K562 (cell line): ENCODE data around the gene MYH11. TPM values are rescaled to one million over a fixed set of nuclear protein-coding genes. Genes with fewer than 3 reads are reported as not detected.
A peak's percentile ranks its signal among the peaks of the same experiment; 100 is the strongest.

Experiments used
- ATAC-seq: fragments of 200-7000 bp; cut with Tn5 transposase; 3 replicates; pipeline ENCODE4 v1.9.1; 2020; ENCODE audit warnings: moderate library complexity
- BruUV-seq: library from RNA; stranded (reverse); fragments of 400-500 nt; replicated peaks from 2 replicates; lab custom pipeline; 2021; lab: Mats Ljungman, UMichigan
- CTCF ChIA-PET: fragments of 300-600 bp; formaldehyde crosslinking; extraction: SDS; loops from one replicate; lab custom pipeline; 2021; ENCODE audit warnings: low intra/inter-chr PET ratio; lab: Yijun Ruan, JAX
- POLR2A ChIA-PET: fragments of 300-600, 350-650 bp; sonication (Branson Sonifier 250); formaldehyde crosslinking; extraction: SDS; loops from one replicate; lab custom pipeline; 2021; ENCODE audit warnings: antibody characterized with exemption, inconsistent platforms; lab: Yijun Ruan, JAX
- DNase-seq, 4 experiments: peaks; one replicate each; pipeline versions ENCODE4 v3.0.0 to v3.0.0-alpha.2; 2011 to 2018; ENCODE audit warnings: low spot score in 3 of 4, mixed read lengths in 3 of 4; ENCODE audit errors: extremely low read depth in 1 of 4
- FAIRE-seq: peaks from 2 replicates; lab custom pipeline; 2011; peaks lifted over from hg19 to GRCh38; lab: Jason Lieb, UNC
- H2AFZ ChIP-seq: 2 replicates; pipeline ENCODE4 v1.6.0; 2011; ENCODE audit warnings: low read depth, low read length, control low read depth, inconsistent platforms
- H3K27ac ChIP-seq: fragments of 200-600 bp; 3 replicates; pipeline ENCODE4 v1.8.0; 2011; ENCODE audit warnings: low read depth, mild to moderate bottlenecking, control low read depth, inconsistent platforms, low read length, moderate library complexity, mixed read lengths; ENCODE audit errors: extremely low read depth
- H3K27me3 ChIP-seq, 2 experiments: fragments of 300-600 bp in 1 of 2; 2 replicates in 1 of 2; 3 replicates in 1 of 2; pipeline versions ENCODE4 v1.6.0 to v1.8.0; 2011; ENCODE audit warnings: inconsistent platforms in 2 of 2, low read length in 2 of 2, mild to moderate bottlenecking in 1 of 2, mixed read lengths in 1 of 2, moderate library complexity in 1 of 2; ENCODE audit not compliant: control insufficient read depth in 2 of 2, insufficient read depth in 2 of 2
- H3K36me3 ChIP-seq: fragments of 300-600 bp; 3 replicates; pipeline ENCODE4 v1.8.0; 2011; ENCODE audit warnings: mild to moderate bottlenecking, low read length, inconsistent platforms; ENCODE audit not compliant: control insufficient read depth, insufficient read depth
- H3K4me1 ChIP-seq, 2 experiments: fragments of 200-600 bp in 1 of 2; replicated peaks in 1 of 2; 2 replicates in 1 of 2; 3 replicates in 1 of 2; pipeline versions ENCODE4 v1.5.1 to v1.8.0; 2011; ENCODE audit warnings: inconsistent platforms in 2 of 2, low read length in 2 of 2, mild to moderate bottlenecking in 1 of 2, mixed read lengths in 1 of 2, moderate library complexity in 1 of 2; ENCODE audit not compliant: control insufficient read depth in 2 of 2, insufficient read depth in 2 of 2
- H3K4me2 ChIP-seq: 2 replicates; pipeline ENCODE4 v1.6.1; 2011; ENCODE audit warnings: low read length, control low read depth, inconsistent platforms, mixed read lengths; ENCODE audit not compliant: insufficient read depth
- H3K4me3 ChIP-seq: fragments of 200-600 bp; sonication (generic), shearing (Covaris generic); 2 replicates; pipeline ENCODE4 v1.5.1; 2016; ENCODE audit warnings: control low read depth, inconsistent platforms
- H3K79me2 ChIP-seq: fragments of 200-600 bp; 3 replicates; pipeline ENCODE4 v1.8.0; 2011; ENCODE audit warnings: low read length, inconsistent platforms; ENCODE audit not compliant: control insufficient read depth, insufficient read depth
- H3K9ac ChIP-seq, 2 experiments: 2 replicates each; pipeline versions ENCODE4 v1.6.0 to v1.6.1; 2011; ENCODE audit warnings: low read depth in 2 of 2, low read length in 2 of 2, control low read depth in 1 of 2, inconsistent platforms in 1 of 2, mild to moderate bottlenecking in 1 of 2, mixed read lengths in 1 of 2; ENCODE audit not compliant: insufficient read depth in 1 of 2
- H3K9me1 ChIP-seq: one replicate; pipeline ENCODE4 v1.6.0; 2011; ENCODE audit warnings: inconsistent platforms, mild to moderate bottlenecking, low read length, moderate library complexity; ENCODE audit not compliant: control insufficient read depth, insufficient read depth
- H3K9me3 ChIP-seq: replicated peaks from 2 replicates; pipeline ENCODE4 v1.5.1; 2011; ENCODE audit warnings: low read depth, low read length, inconsistent platforms; ENCODE audit not compliant: control insufficient read depth, insufficient read depth
- H4K20me1 ChIP-seq: replicated peaks from 2 replicates; pipeline ENCODE4 v1.6.1; 2011; ENCODE audit warnings: low read length, inconsistent platforms, mixed read lengths; ENCODE audit not compliant: control insufficient read depth, insufficient read depth
- CBFA2T3 ChIP-seq: fragments of 450-650 bp; IDR thresholded peaks from 2 replicates; pipeline ENCODE4 v1.6.1; 2017
- RBM17 ChIP-seq: fragments of 200-400 bp; formaldehyde crosslinking; IDR thresholded peaks from 2 replicates; pipeline ENCODE4 v1.6.1; 2017; ENCODE audit warnings: low read depth, mild to moderate bottlenecking, low read length, borderline replicate concordance
- WGBS: fragments of 100-300 bp; shearing (Covaris generic); methylation state at CpG from one replicate; pipeline ENCODE4 v1.1.6; 2016; ENCODE audit warnings: low coverage, mixed read lengths; ENCODE audit not compliant: insufficient coverage; ENCODE audit errors: missing lambda C conversion rate; 5-methylcytosine and 5-hydroxymethylcytosine counted together
- in situ Hi-C: fragments of 300-500 bp; cut with MboI; formaldehyde crosslinking; loops from 4 replicates; pipeline ENCODE4 v1.15.0; 2018; ENCODE audit warnings: inconsistent platforms, mixed read lengths
- intact Hi-C: fragments of 100-400 bp; cut with micrococcal nuclease; formaldehyde crosslinking; loops from 2 replicates; pipeline ENCODE4 v1.14.2; 2022
- polyA plus RNA-seq, 8 experiments: library from polyadenylated mRNA; depleted of rRNA in 4 of 8; stranded (reverse) in 5 of 8; unstranded in 3 of 8; fragments of >200 nt; fragmentation: Nextera tagmentation in 2 of 8; fragmentation: Illumina TruSeq in 1 of 8; extraction: Ambion mirVana in 2 of 8; extraction: Trizol in 1 of 8; gene quantifications; 2 replicates each; pipeline versions ENCODE4 v1.2.1 to v1.2.3, GENCODE V29; 2011 to 2014; ENCODE audit warnings: inconsistent platforms in 1 of 8, missing spikeins in 1 of 8
- total RNA-seq, 7 experiments: library from RNA; depleted of rRNA in 6 of 7; stranded (reverse); fragments of >200 nt in 6 of 7; fragmentation: Illumina TruSeq in 2 of 7; extraction: Trizol in 2 of 7; gene quantifications; 2 replicates each; pipeline versions ENCODE4 v1.2.1 to v1.2.3, GENCODE V29; 2011 to 2021; ENCODE audit warnings: low replicate concordance in 1 of 7
- TF ChIP-seq, protein P1 (sequence below): fragments of 450-650 bp; conservative IDR thresholded peaks from 2 replicates; pipeline ENCODE4 v1.6.1; 2016; ENCODE audit warnings: missing genetic modification characterization, low read depth, mild to moderate bottlenecking, missing compliant biosample characterization, moderate library complexity
- TF ChIP-seq, protein P2 (sequence below), 2 experiments: fragments of 450-650 bp; conservative IDR thresholded peaks; 2 replicates each; pipeline ENCODE4 v1.6.1; 2017; ENCODE audit warnings: mild to moderate bottlenecking in 2 of 2, moderate library complexity in 2 of 2

Gene MYH11
- total and polyA plus RNA-seq, 9 of the 15 experiments (the other 6 are each of a cell fraction or from before 2014, with no cell fraction given) = 0.05 to 0.47 (median 0.08) TPM; not detected in 5

DNA sequence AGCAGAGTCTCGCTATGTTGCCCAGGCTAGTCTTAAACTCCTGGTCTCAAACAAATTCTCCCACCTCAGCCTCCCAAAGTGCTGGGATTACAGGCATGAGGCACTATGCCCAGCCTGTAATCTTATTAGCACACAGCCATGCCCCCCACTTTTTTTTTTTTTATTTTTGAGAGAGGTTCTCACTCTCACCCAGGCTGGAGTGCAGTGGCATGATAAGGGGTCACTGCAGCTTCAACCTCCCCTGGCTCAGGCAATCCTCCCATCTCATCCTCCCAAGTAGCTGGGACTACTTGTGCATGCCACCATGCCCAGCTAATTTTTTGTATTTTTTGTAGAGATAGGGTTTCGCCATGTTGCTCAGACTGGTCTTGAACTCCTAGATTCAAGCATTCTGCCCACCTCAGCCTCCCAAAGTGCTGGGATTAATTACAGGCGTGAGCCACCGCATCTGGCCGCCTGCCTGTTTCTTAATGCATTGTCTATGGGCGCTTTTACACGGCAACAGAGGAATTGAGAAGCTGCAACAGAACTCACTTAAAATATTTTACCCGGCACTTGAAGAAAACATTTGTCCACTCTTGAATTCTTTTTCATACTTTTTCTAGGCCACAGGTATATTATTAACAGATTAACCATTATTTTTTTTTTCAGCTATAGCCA lies 40.4 kb upstream of the MYH11 start:
- Histone ChIP-seq H3K9me3 (no peaks in the 10 kb centered on the region), H3K4me3 (no peak overlapping the region), H2AFZ (peak overlapping the region; percentile 80), H3K27ac (peak overlapping the region; percentile 9; the same call in 1 of the 3 replicates), H3K79me2 (no peaks in the 10 kb centered on the region), H4K20me1 (no peaks in the 10 kb centered on the region), H3K9ac (no peak overlapping the region; a peak in 1 of 4 replicates), H3K36me3 (no peaks in the 10 kb centered on the region), H3K4me1 (peaks cover 16 to 26% of the 10 kb centered on the region in 2 experiments), H3K27me3 (no peaks in the 10 kb centered on the region), H3K9me1 (no peaks in the 10 kb centered on the region), H3K4me2 (peak overlapping the region; percentile 68; the same call in 1 of the 2 replicates)
- in situ Hi-C loops (no loop called here), intact Hi-C loops (no loop called here)
- 70% methylated on average over 8 of the region's 8 CpGs for WGBS
- ATAC-seq = no peak
- no peak for DNase-seq
- TF ChIP-seq, protein P1, sequence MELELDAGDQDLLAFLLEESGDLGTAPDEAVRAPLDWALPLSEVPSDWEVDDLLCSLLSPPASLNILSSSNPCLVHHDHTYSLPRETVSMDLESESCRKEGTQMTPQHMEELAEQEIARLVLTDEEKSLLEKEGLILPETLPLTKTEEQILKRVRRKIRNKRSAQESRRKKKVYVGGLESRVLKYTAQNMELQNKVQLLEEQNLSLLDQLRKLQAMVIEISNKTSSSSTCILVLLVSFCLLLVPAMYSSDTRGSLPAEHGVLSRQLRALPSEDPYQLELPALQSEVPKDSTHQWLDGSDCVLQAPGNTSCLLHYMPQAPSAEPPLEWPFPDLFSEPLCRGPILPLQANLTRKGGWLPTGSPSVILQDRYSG (tag) = 0 out of 2 replicates have a peak, but pooled peaks have one; percentile 30
- TF ChIP-seq RBM17 (no peak), CBFA2T3 (0 out of 2 replicates have a peak, but pooled peaks have one; percentile 3)
- TF ChIP-seq, protein P2, sequence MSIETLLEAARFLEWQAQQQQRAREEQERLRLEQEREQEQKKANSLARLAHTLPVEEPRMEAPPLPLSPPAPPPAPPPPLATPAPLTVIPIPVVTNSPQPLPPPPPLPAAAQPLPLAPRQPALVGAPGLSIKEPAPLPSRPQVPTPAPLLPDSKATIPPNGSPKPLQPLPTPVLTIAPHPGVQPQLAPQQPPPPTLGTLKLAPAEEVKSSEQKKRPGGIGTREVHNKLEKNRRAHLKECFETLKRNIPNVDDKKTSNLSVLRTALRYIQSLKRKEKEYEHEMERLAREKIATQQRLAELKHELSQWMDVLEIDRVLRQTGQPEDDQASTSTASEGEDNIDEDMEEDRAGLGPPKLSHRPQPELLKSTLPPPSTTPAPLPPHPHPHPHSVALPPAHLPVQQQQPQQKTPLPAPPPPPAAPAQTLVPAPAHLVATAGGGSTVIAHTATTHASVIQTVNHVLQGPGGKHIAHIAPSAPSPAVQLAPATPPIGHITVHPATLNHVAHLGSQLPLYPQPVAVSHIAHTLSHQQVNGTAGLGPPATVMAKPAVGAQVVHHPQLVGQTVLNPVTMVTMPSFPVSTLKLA (conservative IDR thresholded peaks at IDR 0.05) = no peak
- no TSS peak for BruUV-seq
- CTCF ChIA-PET = no interaction called here
- POLR2A ChIA-PET = interaction anchor here (4.4 kb wide), 1 partner anchor 9 kb away, joined by 16 read pairs; the partner anchor contains the start of gene CEP20
- FAIRE-seq = no peak
